GM12875 (cell line): ENCODE results near the gene CTPS2.
"Not testable (repeated sequence)": the region's sequence is repeated elsewhere in the genome, so short reads cannot be mapped to it uniquely, and the experiment has no call there.

Experiments
- H3K4me3 ChIP-seq: one replicate; pipeline ENCODE4 v1.5.1; 2011; ENCODE audit warnings: low read depth, low read length, control low read depth
- CTCF ChIP-seq: IDR thresholded peaks from 2 replicates; pipeline ENCODE4 v1.5.1; 2011; ENCODE audit warnings: low read depth, mild to moderate bottlenecking, control low read depth, inconsistent platforms, low read length, moderate library complexity, borderline replicate concordance; ENCODE audit not compliant: insufficient read depth

Gene CTPS2

GRCh38 chrX:16619024-16619423, 93.4 kb downstream of the CTPS2 start:
- no peak for TF ChIP-seq CTCF
- H3K4me3 ChIP-seq: no peak overlapping the region

GRCh38 chrX:16618422-16618821, 94.0 kb downstream of the CTPS2 start:
- no peak for TF ChIP-seq CTCF
- no peak overlapping the region for H3K4me3 ChIP-seq

- H3K4me3 ChIP-seq: no peak overlapping the region
Measured at GRCh38 chrX:16617382-16617781, 95.1 kb downstream of the CTPS2 start.

GRCh38 chrX:16612257-16612897, 100.1 kb downstream of the CTPS2 start:
- H3K4me3 ChIP-seq: no peak overlapping the region
- TF ChIP-seq CTCF: no peak

More at GRCh38 chrX:16617382-16617781, 95.1 kb downstream of the CTPS2 start:
- TF ChIP-seq CTCF: no peak

- not testable (repeated sequence) for H3K4me3 ChIP-seq
Measured at GRCh38 chrX:16610654-16611053, 101.8 kb downstream of the CTPS2 start.

- H3K4me3 ChIP-seq: no peak overlapping the region
- TF ChIP-seq CTCF: no peak
Measured at GRCh38 chrX:16610121-16610621, 102.3 kb downstream of the CTPS2 start.

- no peak for TF ChIP-seq CTCF
- no peak overlapping the region for H3K4me3 ChIP-seq
Measured at GRCh38 chrX:16606142-16606720, 106.2 kb downstream of the CTPS2 start.
